Forelimb muscle (tissue), 1 donor: ENCODE data around the gene OR2T29. TPM values are rescaled to one million over a fixed set of nuclear protein-coding genes. Genes with fewer than 3 reads are reported as not detected.
"Not testable (repeated sequence)": the region's sequence is repeated elsewhere in the genome, so short reads cannot be mapped to it uniquely, and the experiment has no call there.

ENCODE experiments used
- DNase-seq: peaks from one replicate; pipeline ENCODE4 v3.0.0-alpha.2; 2013; ENCODE audit warnings: low read depth
- polyA plus RNA-seq: library from polyadenylated mRNA; unstranded; fragments of 120-200 nt; gene quantifications from one replicate; pipeline ENCODE4 v1.2.1, GENCODE V29; 2013; ENCODE audit not compliant: insufficient read length

The OR2T29 gene
- polyA plus RNA-seq, 1 donor: not detected

GRCh38 chr1:248510217-248510616 lies 52.4 kb downstream of the OR2T29 start:
- DNase-seq: not testable (repeated sequence)

- DNase-seq: not testable (repeated sequence)
Measured at GRCh38 chr1:248507773-248508172, 54.8 kb downstream of the OR2T29 start, which contains the start of gene OR2G6. OR2G6 (plus strand) TSS chr1:248508073; CDS start chr1:248521647, 13,574 bp downstream.

Other genes with a start within 250 kb of the OR2T29 start
- not detected for gene OR2M7, start 238.2 kb downstream of the OR2T29 start, polyA plus RNA-seq
- gene OR14C36, start 214.0 kb downstream of the OR2T29 start, polyA plus RNA-seq: not detected
- gene OR2T4, start 201.1 kb downstream of the OR2T29 start, polyA plus RNA-seq: not detected
- gene OR2T6, start 187.0 kb downstream of the OR2T29 start, polyA plus RNA-seq: not detected
- gene OR2T1, start 159.7 kb downstream of the OR2T29 start, polyA plus RNA-seq: not detected
- not detected for gene OR2T2, start 117.1 kb downstream of the OR2T29 start, polyA plus RNA-seq
- gene OR2T3, start 89.4 kb downstream of the OR2T29 start, polyA plus RNA-seq: not detected
- gene OR2T5, start 74.2 kb downstream of the OR2T29 start, polyA plus RNA-seq: not detected
- not detected for gene OR2G6, start 54.7 kb downstream of the OR2T29 start, polyA plus RNA-seq
- gene OR2T34, start 12.0 kb upstream of the OR2T29 start, polyA plus RNA-seq: not detected
- not detected for gene OR2T10, start 34.9 kb upstream of the OR2T29 start, polyA plus RNA-seq
- gene OR2T11, start 72.3 kb upstream of the OR2T29 start, polyA plus RNA-seq: not detected
- not detected for gene OR2T35, start 82.5 kb upstream of the OR2T29 start, polyA plus RNA-seq
- not detected for gene OR2T27, start 92.8 kb upstream of the OR2T29 start, polyA plus RNA-seq
- not detected for gene OR14I1, start 140.0 kb upstream of the OR2T29 start, polyA plus RNA-seq
- gene LYPD8, start 193.0 kb upstream of the OR2T29 start, polyA plus RNA-seq: not detected